H1 (cell line): ENCODE results near the gene DSC3.

Experiments used
- CHD1 ChIP-seq: IDR thresholded peaks from 2 replicates; pipeline ENCODE4 v1.6.1; 2012; ENCODE audit warnings: low read depth, low read length, improper control_type of control experiment
- EP300 ChIP-seq, 2 experiments: IDR thresholded peaks; 1 replicate in 1 of 2; 2 replicates in 1 of 2; pipeline ENCODE4 v1.6.1; 2011 to 2012; ENCODE audit warnings: low read depth in 2 of 2, low read length in 2 of 2, mild to moderate bottlenecking in 2 of 2, borderline replicate concordance in 1 of 2, inconsistent platforms in 1 of 2, moderate library complexity in 1 of 2
- EZH2 ChIP-seq: fragments of 200-600 bp; sonication (generic); IDR thresholded peaks from 2 replicates; pipeline ENCODE4 v1.7.1; 2012; ENCODE audit warnings: low read depth, mild to moderate bottlenecking, moderate library complexity, low read length, inconsistent platforms; ENCODE audit not compliant: severe bottlenecking
- GABPA ChIP-seq: IDR thresholded peaks from 2 replicates; pipeline ENCODE4 v1.6.1; 2011; ENCODE audit warnings: mild to moderate bottlenecking, low read length, moderate library complexity, borderline replicate concordance; ENCODE audit not compliant: insufficient read depth
- POLR2A ChIP-seq, 2 experiments: IDR thresholded peaks; 1 replicate in 1 of 2; 2 replicates in 1 of 2; pipeline ENCODE4 v1.6.1; 2011; ENCODE audit warnings: low read depth in 2 of 2, low read length in 2 of 2, mild to moderate bottlenecking in 2 of 2; ENCODE audit errors: control extremely low read depth in 1 of 2
- POLR2AphosphoS5 ChIP-seq: IDR thresholded peaks from 2 replicates; pipeline ENCODE4 v1.6.1; 2011; ENCODE audit warnings: low read depth, low read length
- RBBP5 ChIP-seq: IDR thresholded peaks from 2 replicates; pipeline ENCODE4 v1.7.1; 2012; ENCODE audit warnings: low read depth, mild to moderate bottlenecking, inconsistent platforms, low read length, moderate library complexity, borderline replicate concordance
- RFX5 ChIP-seq: IDR thresholded peaks from 2 replicates; pipeline ENCODE4 v1.6.1; 2011; ENCODE audit warnings: low read depth, low read length, improper control_type of control experiment, borderline replicate concordance
- RNF2 ChIP-seq: fragments of 200-900, 300-1000 bp; sonication (generic); IDR thresholded peaks from 2 replicates; pipeline ENCODE4 v1.7.1; 2016; ENCODE audit warnings: borderline replicate concordance, low read depth, mild to moderate bottlenecking, antibody characterized with exemption, low read length; ENCODE audit not compliant: poor library complexity, severe bottlenecking; ENCODE audit errors: missing control alignments
- SUZ12 ChIP-seq: fragments of 200-600 bp; sonication (generic); IDR thresholded peaks from 2 replicates; pipeline ENCODE4 v1.6.1; 2012; ENCODE audit warnings: mild to moderate bottlenecking, inconsistent platforms, low read length, moderate library complexity, mixed read lengths
- TAF1 ChIP-seq: IDR thresholded peaks from 2 replicates; pipeline ENCODE4 v1.6.1; 2011; ENCODE audit warnings: mild to moderate bottlenecking, low read depth, low read length
- YY1 ChIP-seq: IDR thresholded peaks from 2 replicates; pipeline ENCODE4 v1.6.1; 2011; ENCODE audit warnings: low read depth, mild to moderate bottlenecking, low read length
- TF ChIP-seq, protein P1 (sequence below), 3 experiments: IDR thresholded peaks; 1 replicate in 2 of 3; 2 replicates in 1 of 3; pipeline versions ENCODE4 v1.5.1 to v1.6.1; 2011; ENCODE audit warnings: low read length in 3 of 3, mild to moderate bottlenecking in 3 of 3, inconsistent platforms in 2 of 3, low read depth in 1 of 3, moderate library complexity in 1 of 3; ENCODE audit not compliant: insufficient read depth in 1 of 3; ENCODE audit errors: control extremely low read depth in 1 of 3
- TF ChIP-seq, protein P2 (sequence below): IDR thresholded peaks from 2 replicates; pipeline ENCODE4 v1.6.1; 2012; ENCODE audit warnings: low read length, inconsistent platforms

DNA sequence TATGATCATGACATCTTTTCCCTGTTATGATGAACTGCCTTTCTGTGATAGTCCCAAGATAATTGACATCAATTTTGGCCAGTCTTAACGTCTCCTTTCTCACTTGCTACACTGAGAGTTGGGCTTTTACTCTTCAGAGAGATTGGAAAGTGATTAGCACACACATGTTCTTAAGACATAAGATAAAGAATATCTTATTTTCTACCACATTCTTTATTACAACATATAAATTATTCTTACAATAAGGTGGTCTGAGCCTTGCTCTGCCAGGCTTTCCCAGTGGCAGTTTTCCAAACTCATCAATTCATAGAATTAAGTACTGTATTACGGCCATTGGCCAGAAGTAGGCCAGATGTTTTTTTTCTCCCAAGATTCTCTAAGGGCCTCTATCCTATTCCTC lies 5.7 kb upstream of the DSC3 start:
- TF ChIP-seq, protein P1, sequence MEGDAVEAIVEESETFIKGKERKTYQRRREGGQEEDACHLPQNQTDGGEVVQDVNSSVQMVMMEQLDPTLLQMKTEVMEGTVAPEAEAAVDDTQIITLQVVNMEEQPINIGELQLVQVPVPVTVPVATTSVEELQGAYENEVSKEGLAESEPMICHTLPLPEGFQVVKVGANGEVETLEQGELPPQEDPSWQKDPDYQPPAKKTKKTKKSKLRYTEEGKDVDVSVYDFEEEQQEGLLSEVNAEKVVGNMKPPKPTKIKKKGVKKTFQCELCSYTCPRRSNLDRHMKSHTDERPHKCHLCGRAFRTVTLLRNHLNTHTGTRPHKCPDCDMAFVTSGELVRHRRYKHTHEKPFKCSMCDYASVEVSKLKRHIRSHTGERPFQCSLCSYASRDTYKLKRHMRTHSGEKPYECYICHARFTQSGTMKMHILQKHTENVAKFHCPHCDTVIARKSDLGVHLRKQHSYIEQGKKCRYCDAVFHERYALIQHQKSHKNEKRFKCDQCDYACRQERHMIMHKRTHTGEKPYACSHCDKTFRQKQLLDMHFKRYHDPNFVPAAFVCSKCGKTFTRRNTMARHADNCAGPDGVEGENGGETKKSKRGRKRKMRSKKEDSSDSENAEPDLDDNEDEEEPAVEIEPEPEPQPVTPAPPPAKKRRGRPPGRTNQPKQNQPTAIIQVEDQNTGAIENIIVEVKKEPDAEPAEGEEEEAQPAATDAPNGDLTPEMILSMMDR (IDR thresholded peaks at IDR 0.05; ENCODE audit: control extremely low read depth in 1 of 3, insufficient read depth in 1 of 3, low read depth in 1 of 3, low read length in 3 of 3), result no peak
- no peak for TF ChIP-seq POLR2A (IDR thresholded peaks at IDR 0.05; ENCODE audit: control extremely low read depth in 1 of 2, low read depth in 2 of 2, low read length in 2 of 2)
- TF ChIP-seq EP300 (IDR thresholded peaks at IDR 0.05; ENCODE audit: borderline replicate concordance in 1 of 2, low read depth in 2 of 2, low read length in 2 of 2), result no peak
- TF ChIP-seq YY1, result no peak
- no peak for TF ChIP-seq EZH2
- TF ChIP-seq POLR2AphosphoS5, result no peak
- TF ChIP-seq SUZ12, result no peak
- TF ChIP-seq CHD1, result no peak
- no peak for TF ChIP-seq RNF2
- TF ChIP-seq RFX5, result no peak
- TF ChIP-seq, protein P2, sequence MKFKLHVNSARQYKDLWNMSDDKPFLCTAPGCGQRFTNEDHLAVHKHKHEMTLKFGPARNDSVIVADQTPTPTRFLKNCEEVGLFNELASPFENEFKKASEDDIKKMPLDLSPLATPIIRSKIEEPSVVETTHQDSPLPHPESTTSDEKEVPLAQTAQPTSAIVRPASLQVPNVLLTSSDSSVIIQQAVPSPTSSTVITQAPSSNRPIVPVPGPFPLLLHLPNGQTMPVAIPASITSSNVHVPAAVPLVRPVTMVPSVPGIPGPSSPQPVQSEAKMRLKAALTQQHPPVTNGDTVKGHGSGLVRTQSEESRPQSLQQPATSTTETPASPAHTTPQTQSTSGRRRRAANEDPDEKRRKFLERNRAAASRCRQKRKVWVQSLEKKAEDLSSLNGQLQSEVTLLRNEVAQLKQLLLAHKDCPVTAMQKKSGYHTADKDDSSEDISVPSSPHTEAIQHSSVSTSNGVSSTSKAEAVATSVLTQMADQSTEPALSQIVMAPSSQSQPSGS, result no peak
- TF ChIP-seq GABPA, result no peak
- no peak for TF ChIP-seq RBBP5
- no peak for TF ChIP-seq TAF1
